GM19351 (cell line): ENCODE measurements around the gene STK40.

ENCODE experiments used
- ATAC-seq: cut with Tn5 transposase; IDR thresholded peaks from one replicate; pipeline ENCODE4 v1.9.1; 2021; ENCODE audit warnings: mild to moderate bottlenecking, moderate library complexity; ENCODE audit not compliant: unreplicated experiment

Gene STK40

DNA sequence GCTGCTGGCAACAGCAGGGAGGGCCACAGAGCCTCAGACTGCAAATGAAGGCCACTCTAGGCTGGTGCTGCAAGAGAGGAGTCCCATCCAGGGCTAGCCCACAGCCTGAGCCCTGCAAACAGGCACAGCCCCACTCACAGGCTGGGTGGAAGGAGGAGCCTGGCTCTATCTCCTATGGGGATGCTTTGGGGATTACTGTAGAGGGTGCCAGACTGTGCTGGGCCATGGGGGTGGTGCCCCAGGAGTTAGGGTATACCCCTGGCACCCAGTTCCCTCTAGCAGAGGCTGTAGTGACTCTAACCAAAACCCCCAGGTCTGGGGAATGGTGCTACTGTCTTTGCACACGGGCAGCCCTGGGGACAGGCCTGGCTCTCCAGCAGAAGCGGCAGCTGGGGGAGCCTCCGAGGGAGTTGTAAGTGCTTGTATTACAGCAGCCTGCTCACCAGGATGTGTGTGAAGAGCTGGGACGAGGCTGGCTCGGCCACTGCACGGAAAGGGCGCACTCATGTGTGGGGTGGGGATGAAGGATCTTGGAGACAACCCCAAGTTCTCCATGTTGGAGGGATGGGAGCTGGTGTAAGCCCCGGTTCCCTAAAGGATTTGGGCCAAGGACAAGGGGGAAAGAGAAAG, 38.9 kb downstream of the STK40 start:
- ATAC-seq, result no peak

DNA sequence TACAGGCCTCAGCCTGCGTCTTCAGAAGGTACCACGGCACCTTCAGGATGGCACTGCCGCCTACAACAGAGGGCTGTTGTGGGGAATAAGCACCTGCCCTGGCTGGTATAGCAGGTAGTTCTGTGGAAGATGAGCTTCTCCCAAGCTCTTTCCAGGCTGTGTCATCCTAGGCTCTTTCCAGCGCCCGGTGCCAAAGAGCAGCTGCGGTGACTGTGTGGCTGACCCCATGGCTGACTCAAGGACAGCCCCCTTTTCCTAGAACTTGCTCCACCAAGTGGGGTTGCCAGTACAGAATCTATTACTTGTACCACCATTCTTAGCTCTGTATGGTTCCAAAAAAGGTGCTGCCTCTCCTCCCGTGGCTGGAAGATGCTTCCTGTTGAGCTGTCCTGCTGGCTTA, 40.4 kb downstream of the STK40 start:
- no peak for ATAC-seq

DNA sequence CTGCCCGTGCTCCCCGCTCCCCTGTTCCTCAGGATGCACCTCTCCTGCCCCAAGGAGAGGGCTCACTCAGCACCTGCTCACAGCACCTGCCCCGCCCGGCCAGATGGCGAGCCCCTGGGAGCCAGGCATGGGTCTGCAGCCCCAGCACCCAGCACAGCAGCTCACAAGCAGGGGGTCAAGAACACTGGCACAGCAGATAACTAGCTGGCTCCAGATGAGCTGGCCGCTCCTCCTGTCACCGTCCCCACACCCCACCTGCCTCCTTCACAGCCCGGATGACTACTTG, 41.4 kb downstream of the STK40 start:
- ATAC-seq, result no peak

DNA sequence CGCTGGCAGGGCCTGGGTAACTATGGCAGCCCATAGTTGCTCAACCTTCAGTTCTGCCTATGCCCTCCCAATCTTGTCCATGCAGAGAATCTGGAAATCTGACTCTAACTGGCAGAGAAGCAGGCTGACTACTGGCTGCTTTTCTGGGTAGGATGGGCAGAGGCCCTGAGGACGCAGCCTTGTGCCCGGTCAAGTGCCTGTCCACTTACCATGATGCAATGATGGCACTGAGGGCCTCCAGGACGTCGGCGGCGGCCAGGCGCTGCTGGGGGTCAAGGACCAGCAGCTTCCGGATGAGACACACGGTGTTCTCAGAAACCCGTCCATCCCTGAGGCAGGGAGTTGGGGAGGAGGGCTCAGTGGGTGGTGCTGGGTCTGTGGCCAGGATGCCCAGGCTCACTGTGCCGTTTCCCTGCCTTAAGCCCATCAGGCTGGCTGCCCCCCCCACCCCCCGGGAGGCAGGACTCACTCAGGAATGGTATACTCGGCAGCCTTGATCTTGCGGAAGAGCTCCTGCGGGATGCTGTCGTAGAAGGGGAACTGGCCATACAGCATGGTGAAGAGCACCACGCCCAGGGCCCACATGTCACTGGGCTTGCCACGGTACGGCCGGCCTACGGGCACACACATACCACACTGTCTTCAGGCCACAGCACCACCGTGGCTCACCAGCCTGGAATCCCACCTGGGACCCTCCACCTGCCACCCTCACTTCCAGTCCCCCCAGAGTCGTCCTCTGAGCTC, 41.9 kb downstream of the STK40 start:
- ATAC-seq, result no peak

DNA sequence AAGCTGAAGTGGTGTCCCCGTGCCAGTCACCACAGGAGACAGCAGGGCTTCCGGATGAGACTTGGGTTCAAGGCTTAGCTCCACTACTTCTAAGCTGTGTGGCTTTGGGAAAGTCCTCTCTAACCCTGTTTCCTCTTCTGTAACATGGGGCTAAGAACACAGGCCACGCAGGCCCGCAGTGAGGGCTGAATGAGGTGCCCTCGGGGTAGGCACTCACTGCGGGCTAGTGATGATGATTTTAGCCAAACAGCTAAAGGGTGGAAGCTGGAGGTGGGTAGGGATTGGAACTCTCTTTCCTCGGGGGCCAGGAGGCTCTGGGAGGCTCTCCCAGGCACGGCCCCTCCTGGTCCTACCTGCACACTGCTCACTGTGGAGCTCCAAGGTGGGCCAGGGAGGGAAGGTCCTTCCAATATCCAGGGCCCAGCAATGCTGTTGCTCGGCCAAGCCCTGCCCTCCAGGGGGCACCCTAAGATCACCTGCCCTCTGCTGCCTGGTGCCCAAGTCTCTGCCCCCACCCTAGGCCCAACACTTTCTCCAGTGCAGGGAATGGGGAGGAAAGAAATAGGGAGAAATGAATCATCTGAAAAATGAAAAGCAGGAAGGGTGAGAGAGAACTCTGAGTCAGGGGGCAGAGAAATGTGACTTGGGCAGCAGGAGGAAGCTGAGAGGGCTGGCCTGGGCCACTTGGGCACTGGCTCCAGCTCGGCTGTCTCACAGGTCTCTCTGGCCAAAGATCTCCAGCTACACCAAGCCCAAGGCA, 43.1 kb downstream of the STK40 start:
- no peak for ATAC-seq

DNA sequence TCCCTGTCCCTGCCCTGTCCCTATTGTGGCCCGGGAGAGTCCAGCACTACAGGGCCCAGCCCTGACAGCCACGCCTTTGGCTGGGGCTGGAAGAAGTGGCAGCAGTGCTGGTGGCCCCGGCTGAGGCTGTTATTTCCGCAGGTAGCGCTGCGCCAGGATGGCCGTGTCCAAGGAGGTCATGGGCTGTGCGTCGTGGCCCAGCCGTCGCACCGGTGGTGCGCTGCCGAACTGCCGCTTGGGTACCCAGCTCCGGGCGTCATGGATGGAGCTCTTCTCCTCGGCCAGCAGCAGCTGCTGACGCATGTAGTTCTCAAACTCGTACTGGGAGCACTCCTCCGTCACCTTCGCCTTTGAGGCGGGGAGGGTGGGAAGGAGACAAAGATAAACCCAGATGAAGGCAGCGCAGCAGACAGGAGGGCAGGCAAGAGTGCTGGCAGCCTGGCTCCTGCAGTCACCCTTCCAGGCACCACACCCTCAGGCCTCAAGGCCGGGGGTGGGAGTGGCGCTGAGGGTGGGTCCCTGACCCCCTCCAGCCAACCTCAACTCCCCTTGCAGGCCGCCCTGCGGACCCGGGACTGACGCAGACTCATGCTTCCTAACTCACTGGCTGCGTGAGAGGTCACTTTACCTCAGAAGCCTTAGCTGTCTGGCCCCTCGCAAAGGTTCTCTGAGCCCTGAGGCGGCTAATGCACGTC, 44.0 kb downstream of the STK40 start:
- ATAC-seq, result no peak

DNA sequence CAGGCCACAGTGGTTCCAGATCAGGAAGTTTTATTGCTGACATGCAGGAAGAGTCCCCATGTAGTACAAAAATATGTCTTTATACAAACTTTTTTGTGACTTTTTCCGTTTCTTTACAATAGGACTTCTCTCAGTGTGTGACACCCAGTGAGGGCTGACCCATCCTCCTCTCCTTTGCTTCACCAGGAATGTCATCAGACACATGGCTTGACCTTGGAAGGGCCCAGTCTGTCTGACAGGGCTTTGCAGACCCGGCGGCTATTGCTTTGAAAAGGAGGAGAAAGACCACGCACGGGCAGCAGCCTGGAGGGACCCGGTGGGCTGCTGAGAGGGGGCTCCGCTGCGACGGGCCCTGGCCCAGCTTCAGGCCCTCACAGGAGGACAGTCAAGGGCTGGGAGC, 46.1 kb downstream of the STK40 start:
- ATAC-seq, result no peak

DNA sequence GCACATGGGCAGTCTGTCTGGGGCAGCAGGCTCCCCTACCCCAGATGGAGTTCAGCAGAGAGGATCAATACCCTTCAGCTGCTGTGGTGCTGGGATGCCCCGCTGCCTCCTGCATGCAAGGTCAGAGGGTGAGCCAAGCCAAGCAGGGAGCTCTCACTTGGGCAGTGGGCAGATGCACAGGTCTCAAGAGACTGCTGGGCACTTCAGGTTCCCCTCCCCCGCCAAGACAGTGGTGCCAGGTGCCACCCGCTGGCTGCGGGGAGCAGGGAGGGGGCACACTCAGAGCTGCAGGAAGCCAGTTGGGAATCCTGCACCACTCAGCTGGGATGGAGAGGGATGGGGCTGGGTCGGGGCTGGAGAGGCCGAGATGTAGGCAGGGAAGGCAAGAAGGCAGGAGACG, 46.5 kb downstream of the STK40 start:
- ATAC-seq, result no peak

DNA sequence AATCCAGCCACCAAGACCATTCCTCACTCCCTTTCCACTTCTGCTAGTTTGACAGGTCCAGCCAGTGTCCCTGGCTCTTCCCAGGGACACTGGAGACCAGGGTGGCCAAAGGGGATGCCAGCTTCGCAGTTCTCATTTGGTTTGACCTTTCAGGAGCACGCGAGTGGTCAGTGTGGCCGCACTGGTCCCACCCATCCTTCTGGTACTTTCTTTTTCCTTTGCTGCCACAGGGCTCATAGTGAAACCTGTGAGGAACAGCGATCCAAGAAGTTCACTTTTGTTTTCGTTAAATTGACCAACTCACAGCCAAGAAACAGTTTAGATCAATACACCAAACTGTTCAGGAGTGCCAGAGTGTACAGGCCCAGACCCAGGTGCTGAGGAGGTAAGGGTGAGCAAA, 47.9 kb downstream of the STK40 start:
- ATAC-seq, result no peak

DNA sequence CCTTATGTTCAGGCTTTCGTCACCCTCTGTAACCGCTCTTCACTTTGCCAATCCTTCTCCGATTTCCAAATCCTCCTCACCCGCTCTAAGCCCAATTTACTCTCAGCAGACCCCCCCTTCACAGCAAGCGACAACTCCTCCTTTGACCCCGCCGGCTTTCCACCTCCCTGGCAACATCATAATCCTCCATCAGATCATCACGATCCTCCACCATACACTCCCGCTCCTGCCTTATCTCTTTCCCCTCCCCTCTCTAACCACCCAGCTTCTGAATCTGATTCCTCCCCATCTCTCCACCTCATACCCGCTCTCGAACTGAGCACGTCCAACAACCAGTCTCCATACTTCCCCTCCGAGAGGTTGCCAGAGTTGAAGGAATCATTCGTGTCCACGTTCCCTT, 54.8 kb downstream of the STK40 start:
- no peak for ATAC-seq

DNA sequence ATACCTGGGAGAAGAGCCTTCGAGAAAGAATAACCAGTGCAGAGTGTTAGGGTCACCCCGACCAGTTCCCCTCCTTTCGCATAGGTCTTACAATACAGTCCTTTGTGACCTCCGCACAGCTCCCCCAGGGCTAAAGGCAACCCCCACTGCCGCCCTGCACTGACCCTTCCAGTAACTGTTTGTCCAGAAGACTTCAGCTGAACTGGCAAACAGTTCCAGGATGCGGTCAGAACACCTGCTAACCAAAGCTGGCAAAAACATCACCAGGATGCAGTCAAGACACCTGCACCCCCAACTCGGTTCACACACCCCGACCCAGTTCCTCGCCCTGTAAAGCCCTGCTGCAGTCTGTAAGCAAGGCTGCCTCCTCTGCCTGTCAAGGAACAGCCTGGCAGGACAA, 55.9 kb downstream of the STK40 start:
- ATAC-seq, result no peak

DNA sequence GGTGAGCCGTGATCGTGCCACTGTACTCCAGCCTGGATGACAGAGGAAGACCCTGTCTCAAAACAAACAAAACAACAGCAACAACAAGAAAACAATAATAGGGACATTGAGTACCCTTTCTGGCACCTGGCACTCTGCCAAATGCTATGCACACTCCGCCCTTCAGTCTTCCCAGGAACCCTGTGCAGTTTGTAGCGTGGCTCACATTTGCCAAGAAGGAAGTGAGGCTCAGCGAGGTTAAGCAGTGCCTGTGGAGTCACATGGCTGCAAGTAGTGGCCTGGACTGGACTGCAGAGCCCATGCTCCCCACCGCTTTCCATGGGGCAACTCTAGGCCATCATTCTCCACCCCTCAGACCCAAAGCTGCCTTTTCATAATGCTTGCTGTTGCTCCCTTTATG, 57.0 kb downstream of the STK40 start:
- ATAC-seq, result no peak

DNA sequence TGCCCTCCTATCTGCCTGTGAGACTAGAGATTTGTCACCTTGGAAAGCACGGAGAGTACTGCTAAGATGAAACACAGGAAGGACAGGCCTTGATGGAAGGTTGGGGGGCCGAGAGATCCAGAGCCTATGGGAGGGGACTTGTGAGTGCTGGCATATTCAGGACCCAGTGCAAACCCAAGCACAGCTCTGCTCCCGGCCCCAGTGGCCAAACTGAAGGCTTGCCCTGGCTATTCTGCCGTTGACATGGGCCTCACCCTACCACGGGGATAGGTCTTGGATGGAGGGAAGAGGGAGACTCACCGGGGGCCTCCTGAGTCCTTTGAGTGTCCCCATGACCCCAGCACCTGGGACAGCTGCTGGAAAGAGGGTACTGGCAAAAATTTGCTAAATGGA, 57.6 kb downstream of the STK40 start:
- ATAC-seq, result no peak

DNA sequence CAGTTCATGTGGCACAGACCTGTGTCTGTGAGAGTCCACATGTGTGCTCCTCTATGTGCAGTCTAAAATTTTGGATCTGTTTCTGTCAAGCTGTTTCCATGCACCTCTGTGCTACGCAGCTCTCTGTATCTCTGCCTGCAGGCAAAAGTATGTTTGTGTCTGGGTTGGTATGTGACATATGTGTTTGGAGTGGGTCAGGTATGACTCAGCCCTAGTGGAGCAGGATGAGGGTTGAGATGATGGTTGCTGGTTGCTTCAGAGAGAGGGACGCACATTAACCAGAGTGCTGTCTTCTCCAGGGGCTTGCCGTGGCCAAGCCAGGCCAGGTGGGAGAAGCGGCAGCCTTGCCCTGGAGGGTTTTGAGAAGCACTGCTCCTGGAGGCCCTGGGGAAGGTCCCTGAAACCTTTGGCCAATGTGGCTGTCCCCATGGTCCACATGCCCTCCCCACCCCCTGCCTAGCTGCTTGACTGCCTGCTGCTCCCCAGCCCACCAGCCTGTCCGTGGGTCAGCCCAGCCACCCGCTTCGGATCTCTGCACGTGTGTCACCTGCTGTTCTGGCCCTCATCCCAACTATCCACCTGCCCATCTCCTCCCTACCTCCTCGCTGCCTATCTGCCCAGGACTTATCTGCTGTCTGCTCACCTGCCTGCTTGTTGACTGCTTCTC, 58.2 kb downstream of the STK40 start:
- no peak for ATAC-seq

DNA sequence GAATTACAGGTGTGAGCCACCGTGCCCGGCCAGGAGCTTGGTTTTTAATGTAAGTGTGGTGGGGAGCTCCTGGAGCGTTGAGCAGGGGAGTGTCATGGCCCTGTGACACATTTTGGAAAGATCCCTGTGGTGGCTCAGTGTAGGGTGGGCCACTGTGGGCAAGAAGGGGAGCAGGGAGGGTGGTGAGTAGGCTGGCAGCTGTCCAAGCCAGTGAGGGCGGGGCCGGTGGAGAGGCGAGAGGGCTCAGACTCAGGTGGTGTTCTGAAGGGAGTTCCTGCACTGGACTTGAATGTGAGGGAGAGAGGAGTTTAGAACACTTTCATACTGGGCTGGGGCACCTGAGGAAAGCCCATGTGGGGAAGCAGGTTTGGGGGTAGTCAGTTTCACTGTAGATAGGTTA, 59.2 kb downstream of the STK40 start:
- ATAC-seq, result no peak

DNA sequence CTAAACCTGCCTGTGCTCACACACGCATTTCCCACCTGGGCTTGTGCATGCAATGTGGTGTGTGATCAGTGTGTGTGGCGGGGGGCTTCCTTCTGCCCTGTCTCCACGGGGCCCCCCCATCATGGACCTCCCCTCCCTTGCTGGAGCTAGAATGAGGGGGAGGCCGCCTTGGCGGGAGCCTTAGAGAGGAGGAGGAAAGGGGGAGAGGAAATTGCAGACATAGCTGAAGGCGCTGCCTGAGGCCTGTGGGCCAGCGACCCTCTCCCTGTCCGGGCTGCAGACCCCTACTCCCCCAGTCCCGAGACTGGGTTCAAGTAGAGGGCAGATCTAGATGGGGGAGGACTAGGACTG, 61.4 kb downstream of the STK40 start:
- ATAC-seq, result no peak

DNA sequence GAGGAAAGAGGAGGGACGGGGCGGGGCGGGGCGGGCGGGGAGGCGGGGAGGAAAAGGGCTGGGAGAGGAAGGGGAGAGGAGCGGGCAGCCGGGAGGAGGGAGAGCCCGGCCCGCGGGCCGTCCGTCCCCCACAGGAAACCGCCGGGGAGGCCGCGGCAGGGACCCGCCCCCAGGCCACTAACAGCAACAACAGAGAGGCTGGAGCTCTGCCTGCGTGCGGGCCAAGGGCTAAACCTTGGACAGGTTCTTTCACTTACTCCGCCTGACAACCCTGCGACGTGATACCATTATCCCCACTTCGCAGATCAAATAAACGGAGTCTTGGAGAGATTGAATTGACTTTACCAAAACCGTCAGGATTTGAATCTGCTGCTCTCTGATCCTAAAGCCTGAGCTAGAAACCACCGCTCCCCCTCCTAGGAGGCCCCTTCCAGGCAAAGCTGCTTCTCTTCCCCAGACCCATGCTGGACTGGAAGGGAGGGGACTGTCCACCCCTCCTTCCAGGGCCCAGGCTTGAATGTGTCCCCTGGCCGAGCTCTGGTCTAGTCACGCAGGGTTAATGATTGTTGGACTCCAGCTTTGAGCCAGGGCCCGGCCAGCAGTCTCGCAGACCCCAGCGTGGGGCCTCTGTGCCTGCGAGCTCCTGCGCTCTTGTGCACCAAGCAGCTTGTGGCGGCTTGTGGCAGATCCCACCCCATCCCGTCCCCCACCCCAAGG, 61.9 kb downstream of the STK40 start, which contains the start of gene EVA1B:
TSS of gene EVA1B (minus strand) at position 10 of the 717 bp plus-strand sequence. CDS start 608 bp downstream, outside the sequence.
- ATAC-seq, result no peak

DNA sequence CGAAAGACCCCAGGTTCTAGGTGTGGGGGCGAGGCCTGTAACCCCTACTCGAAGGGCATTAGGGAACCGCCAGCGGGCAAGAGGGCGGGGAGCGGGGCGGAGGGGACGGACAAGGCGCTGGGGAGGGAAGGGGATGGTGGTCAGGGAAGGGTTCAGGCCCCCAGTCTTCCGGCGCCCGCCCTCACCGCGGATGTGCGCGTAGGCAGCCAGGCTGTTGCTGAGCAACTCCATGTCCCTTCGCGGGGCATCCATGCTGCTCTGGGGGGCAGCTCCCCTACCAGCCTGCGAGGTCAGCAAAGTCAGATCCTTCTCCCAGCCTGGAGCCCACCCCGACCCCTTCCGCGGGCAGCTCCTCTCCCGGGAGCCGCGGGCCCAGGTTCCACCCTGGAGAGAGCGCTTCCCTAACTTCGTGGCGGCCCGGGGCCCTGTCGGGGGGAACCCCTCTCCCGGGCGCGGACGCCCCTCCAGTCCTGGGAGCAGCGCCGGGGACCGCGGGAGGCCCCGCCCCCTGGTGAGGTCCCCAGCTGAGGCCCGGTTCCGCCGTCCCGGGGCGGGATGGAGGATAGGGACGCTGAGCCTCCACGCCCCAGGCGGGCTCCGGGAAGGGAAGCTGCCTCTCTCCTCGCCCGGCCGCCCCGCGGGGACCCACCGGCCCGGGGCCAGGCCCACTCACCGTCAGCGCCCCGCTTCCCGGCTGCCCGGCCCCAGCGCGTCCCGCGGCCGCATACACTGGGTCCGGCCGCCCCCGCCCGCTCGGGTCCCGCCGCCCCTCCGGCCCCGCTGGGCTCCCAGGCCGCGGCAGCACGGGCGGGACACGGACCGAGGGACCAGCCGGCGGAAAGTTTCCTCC, 62.7 kb downstream of the STK40 start:
- no peak for ATAC-seq

DNA sequence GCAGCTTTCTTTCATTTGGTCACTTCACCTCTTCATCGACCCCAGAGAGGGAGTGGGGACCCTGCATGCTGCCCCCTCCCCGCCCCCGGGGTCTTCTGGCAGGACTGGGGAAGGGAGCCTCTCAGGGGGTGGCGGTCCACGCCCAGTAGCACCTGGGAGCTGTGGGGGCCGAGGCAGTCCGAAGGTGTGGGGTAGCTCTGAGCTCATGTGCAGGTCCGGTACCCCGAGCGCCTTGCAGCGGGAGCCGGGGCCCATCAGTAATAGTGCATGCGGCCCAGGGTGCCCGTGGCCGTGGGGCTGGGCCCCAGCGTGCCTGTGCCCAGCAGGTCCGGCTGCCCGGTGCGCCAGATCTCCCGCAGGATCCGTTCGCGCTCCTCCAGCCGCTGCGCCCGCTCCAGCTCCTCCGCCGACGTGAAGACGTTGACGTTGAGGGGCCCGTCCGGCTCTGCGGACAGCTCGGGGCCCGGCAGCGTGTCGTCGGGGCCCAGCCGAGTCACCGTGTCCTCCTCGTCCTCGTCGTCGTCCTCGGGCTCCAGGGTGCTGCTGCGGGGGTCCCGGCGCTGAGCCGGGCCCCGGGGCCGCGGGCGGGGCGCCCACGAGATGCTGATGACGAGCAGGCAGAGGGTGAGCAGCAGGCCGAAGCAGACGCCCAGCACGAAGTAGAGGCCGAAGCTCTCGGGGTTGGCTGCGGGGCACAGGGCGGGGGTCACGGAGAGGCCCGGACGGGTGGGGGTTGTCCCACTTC, 63.5 kb downstream of the STK40 start:
- no peak for ATAC-seq
